Effector CD4-positive, alpha-beta T cell (primary cell): ENCODE results near the gene CBX8.

Experiments used
- DNase-seq: peaks from one replicate; pipeline ENCODE4 v3.0.0-alpha.2; 2020
- total RNA-seq: gene quantifications from one replicate; lab custom pipeline; 2026; lab: John Stamatoyannopoulos, UW

The CBX8 gene
- total RNA-seq: 3.0 reads per million, percentile 10 among the genes with 10 or more reads in this experiment

DNA sequence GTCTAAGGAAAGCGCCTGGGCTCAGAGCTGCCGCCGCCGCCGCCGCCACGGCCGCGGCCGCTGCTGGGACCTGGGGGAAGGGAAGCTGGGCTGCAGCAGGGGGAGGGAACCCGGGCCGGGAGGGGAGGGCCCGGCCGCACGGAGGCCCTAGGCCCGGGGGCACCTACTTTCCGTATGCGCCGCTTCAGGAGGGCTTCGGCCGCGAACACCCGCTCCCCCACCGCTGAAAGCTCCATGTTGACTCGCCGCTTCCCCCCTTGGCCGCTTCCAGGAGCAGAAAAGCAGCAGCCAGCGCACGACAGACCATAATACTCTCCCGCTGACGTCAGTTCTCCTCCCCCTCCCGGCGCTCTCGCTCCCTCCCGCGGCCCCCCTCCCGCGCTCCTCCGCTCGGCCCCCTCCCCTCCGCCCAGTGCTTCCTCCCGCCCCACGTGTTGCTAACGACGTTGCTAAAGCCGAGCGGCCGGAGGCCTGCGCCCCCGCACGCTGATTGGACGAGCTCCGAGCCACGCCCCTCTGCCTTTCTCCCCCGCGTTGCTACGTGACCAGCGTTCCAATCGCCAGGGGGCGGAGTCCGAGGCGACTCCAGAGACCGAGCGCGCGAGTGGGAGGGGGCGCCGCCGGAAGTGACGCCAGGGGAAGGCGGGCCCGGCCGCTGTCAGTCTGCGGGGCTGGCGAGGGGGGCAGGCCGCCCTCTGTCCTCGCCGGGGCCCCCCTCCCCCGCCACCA is at the start of gene CBX8:
Gene CBX8 (minus strand): TSS at position 315 of the 729 bp plus-strand sequence. CDS start 79 bp downstream, at position 236.
- DNase-seq: peak; percentile 97

GRCh38 chr17:79845601-79845949 is 48.7 kb upstream of the CBX8 start:
- DNase-seq: no peak

- DNase-seq: no peak
Measured at GRCh38 chr17:79844869-79845600, 48.2 kb upstream of the CBX8 start.

- no peak for DNase-seq
Measured at GRCh38 chr17:79843816-79844800, 47.2 kb upstream of the CBX8 start.

DNA sequence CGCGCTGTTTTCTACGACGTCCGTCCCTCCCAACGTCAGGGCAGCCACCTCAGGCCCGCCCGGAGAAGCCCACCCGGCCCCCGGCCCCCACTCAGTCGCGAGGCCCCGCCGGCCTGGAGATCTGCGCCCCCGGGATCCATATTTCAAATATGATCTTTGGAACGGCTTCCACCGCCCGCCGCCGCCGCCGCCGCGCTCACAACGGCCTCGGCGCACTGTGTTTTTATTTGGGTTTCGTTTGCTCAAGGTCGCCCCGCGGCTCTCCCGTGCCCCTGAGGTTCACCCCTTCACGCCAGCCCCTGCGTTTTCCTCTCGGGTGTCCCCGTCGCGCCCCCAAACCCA is 46.6 kb upstream of the CBX8 start:
- DNase-seq: no peak

DNA sequence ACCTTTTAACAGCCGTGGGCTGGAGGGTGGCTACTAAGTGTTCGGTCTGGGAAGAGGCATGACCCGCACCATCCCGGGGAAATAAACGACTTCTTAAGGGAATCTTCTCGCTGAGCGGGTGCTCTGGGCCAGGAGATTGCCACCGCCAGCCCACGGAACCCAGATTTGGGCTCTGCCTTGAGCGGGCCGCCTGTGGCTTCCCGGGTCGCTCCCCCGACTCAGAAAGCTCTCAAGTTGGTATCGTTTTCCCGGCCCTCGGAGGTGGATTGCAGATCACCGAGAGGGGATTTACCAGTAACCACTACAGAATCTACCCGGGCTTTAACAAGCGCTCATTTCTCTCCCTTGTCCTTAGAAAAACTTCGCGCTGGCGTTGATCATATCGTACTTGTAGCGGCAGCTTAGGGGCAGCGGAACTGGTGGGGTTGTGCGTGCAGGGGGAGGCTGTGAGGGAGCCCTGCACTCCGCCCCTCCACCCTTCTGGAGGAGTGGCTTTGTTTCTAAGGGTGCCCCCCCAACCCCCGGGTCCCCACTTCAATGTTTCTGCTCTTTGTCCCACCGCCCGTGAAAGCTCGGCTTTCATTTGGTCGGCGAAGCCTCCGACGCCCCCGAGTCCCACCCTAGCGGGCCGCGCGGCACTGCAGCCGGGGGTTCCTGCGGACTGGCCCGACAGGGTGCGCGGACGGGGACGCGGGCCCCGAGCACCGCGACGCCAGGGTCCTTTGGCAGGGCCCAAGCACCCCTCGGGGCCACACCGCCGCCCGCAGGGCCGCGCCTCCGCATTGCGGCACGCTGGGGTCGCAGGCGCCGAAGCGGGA is 46.0 kb upstream of the CBX8 start:
- no peak for DNase-seq

GRCh38 chr17:79842136-79842655 is 45.3 kb upstream of the CBX8 start:
- DNase-seq: no peak

- no peak for DNase-seq
Measured at GRCh38 chr17:79841369-79842135, 44.7 kb upstream of the CBX8 start.

DNA sequence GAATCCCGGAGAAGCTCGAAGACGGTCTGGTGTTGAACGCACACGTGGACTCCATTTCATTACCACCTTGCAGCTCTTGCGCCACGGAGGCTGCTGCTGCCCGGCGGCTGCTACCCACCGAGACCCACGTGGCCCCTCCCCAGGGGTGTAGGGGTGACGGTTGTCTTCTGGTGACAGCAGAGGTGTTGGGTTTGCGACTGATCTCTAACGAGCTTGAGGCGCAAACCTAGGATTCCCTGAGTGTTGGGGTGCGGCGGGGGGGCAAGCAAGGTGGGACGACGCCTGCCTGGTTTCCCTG is 44.1 kb upstream of the CBX8 start:
- no peak for DNase-seq

GRCh38 chr17:79840269-79840988 is 43.6 kb upstream of the CBX8 start:
- no peak for DNase-seq

GRCh38 chr17:79839356-79840268 is 42.7 kb upstream of the CBX8 start, which contains the start of gene CBX4:
CBX4 (minus strand) TSS chr17:79839440; CDS start chr17:79839251, 189 bp downstream.
- peak; percentile 87 for DNase-seq

DNA sequence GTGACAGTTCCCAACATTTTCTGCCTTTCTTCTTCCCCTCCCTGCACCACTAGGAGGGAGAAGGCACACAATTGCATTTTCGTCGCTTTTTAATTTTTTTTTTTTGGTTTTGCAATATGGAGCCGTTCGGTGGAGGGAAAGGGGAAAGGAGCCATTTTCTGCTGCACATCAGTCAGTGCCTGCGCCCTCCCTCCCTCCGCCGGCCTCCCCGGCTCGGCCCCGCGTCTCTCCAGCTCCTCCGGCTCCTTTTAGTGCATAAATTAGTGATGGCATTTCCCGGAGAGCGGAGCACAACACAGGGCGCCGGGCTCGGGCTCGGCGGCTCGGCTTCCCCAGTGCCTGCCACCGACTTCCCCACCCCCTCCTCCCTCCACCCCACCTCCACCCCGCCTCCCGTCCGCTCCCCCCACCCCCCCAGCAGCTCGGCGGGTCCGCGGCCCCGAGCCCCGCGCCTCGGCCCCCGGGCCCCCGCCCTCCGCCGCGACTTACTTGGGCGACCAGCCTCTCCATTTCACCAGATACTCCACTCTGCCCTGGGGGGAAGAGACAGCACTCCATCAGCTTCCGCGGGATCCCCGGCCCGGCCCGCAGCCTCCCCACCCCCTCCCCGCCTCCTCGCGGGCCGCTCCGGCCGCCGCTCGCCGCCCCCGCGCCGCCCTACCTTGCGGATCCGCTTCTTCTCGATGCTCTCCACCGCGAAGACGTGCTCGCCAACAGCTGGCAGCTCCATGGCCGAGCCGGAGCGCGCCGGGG is 41.8 kb upstream of the CBX8 start:
- DNase-seq: no peak

DNA sequence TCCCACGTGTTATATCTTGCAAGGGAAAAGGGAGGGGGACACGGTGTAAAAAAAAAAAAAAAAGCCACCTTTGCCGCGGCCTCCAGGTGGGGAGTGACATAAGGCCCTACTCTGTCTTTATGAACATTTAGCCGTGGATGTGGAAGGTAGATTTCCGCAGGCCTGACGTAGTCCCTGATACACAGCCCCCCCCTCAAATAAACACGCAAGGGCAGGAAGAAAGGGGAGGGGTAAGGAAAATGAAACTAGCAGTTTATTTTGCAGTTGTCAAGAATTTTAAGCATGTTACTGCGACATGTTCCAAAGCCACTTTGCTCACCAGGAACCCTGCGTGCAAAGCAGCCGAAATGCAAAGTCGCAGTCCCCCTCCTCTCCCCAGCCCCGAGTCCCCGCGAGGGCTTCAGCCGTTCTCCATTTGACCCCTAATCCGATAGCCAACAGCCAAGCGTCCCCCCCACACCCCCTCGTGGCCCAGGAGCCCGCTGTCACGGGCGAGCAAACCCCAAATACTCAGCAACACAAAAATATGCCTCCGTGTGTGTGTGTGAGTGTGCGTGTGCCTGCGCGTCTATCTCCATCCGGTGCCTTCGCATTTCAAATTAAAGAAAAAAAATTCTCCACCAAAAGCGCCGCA is 41.1 kb upstream of the CBX8 start:
- DNase-seq: no peak

DNA sequence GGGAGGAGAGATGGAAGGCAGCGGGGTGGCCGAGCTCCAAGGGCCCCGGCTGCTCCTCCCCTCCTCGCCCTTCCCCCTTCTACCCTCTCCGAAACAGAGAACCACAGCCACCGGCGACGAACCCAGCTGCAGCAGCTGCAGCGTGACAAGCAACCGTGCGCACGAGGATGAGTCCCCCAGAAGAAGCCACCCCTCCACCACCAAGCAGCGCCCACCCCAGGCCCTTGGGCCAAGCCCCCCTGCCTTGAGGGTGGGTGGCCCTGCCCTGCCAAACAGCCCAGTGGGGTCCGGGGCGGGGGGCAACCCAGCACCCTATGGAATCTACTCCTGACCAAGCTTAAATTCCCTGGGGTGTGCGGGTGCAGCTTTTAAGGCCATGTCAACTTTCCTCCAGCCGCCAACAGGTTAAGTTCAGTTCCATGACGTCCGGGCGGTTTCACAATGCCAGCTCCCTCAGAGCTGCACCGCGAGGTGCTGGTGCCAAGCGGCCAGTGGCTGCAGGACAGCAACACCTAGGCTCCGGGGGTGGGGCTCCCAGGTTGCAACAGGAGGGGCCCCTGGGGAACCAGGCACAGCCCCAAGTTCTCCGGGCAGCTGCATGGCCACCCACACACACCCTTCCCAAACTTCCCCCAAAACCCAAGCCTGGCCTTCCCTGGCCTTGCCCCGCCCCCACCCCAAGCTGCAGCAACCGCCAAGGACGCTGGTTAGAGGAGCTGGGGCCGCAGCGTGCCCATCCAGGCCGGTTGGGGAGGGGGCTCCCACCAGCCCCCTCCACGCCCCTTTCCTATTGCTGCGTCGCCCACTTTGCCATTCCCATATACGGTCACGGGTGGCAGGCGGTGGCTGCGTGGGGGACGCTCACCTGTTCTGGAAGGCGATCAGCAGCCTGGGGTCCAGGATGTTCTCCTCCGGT is 40.4 kb upstream of the CBX8 start:
- no peak for DNase-seq

DNA sequence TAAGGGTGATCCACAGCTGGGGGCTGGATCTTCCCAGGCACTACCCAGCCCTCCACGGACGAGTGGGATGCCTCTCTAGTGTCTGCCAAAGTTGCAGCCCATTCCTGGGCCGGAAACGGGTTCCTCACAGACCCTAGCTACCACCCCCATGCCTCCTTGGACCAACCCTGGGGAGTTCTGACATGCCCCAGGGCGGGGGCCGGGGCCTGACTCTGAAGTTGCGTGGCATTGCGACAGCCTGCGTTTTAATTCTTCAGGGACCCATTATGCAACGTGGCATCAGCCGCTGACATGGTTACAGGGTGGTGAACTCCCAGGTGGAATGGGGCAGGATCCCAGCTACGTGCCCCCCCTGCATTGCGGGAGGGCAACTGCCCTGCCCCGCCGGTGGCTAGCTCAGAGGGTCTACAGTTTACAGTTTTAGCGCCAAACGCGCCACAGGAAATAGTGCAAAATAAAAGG is 39.7 kb upstream of the CBX8 start:
- no peak for DNase-seq

- no peak for DNase-seq
Measured at GRCh38 chr17:79835953-79836509, 39.2 kb upstream of the CBX8 start.

- DNase-seq: no peak
Measured at GRCh38 chr17:79835470-79835899, 38.6 kb upstream of the CBX8 start.
